HG03064 (cell line): Measurements from ENCODE around the gene GPR75.

ENCODE experiments used
- ATAC-seq: cut with Tn5 transposase; IDR thresholded peaks from one replicate; pipeline ENCODE4 v1.9.1; 2021; ENCODE audit warnings: low read depth; ENCODE audit not compliant: unreplicated experiment

The GPR75 gene

DNA sequence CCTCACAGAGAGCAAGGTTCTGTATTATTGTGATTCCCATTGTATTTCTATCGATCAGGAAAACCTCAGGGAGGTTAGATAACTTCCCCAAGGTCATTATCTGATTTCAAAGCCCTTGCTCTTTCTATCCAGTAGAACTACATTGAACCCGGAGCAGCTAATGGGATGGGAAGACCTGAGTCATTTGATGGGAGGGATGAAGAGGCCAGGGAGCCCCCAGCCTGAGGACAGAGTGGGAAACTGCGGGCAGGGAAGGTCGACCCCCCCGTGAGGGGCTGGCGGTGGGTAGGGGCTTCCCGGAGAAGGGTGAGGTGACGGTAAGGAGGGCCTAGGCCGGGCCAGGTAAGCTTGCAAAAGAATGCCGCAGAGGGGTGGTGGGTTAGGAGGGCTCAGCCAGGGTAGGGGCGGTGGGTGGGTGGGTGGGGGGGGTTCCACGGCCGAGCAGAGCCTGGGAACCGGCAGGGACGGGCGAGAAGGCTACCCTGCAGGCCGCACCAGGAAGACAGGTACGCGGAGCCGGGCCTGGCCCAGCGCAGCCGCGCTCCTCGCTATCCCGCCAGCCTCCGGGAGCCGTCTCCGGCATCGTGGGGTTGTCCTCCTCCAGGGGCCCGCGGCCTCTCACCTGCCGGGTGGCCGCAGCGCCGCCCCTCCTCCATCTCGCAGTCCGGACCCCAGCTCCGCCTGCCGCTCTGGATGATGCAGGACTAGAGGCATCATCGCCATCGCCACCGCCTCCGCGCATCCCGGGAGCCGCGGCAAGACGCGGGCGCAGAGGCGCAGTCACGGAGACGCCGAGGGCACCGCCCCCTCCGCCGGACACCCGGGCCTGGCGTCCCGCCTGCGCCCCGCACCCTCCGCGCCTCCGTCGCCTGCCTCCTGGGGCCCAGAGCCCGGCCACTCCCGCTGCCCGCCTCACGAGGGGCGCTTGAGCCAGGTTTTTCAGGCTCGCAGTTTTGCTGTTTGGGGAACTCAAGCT is at the start of gene GPR75:
GPR75 (minus strand) TSS at position 762 of the 976 bp plus-strand sequence. CDS start 5,211 bp downstream, outside the sequence.
- ATAC-seq: no peak

DNA sequence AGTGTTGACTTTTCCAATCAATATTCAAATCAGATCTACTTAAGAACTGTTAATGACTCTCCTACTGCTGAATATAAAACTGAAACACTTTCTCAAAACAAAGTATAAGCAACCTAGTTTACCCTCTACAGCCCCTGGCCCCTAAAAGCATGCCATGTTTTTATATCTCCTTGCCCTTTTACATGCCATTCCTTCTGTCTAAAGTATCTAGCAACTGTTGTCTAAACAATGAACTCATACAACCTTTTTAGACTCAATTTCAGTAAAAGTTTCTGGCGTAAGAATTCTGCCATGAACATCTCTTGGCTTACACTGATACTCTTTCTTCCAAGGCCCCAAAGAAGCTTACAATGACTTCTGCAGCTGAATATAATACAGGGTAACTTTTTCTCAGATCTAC is 47.8 kb upstream of the GPR75 start:
- no peak for ATAC-seq

DNA sequence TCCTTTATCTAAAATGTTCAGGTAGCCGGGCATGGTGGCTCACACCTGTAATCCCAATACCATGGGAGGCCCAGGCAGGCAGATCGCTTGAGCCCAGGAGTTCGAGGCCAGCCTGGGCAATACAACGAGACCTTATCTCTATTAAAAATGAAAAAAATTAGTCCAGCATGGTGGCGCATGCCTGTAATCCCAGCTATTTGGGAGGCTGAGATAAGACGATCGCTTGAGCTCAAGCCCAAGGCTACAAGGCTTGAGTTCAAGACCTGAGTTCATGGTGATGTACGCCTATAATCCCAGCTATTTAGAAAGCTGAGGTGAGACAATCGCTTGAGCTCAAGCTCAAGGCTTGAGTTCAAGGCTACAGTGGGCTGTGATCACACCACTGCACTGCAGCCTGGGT is 45.6 kb upstream of the GPR75 start:
- ATAC-seq: no peak

DNA sequence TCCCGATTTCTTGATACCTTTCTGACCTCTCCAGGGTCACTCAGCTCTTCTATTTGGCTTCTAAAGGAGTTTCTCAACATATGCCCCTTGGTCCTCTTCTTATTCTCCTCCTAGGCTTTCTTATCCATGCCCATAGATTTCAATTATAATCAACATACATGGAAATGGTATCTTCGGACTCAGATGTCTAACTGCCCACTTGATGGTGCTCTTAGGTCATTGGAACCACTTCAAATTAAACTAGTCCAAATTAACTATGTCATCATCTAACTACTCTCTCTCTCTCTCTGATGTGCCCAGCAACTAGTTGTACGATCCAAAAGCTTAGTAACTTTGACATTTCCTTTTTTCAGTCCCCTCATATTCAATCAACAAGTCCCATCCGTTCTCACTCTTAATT is 43.2 kb upstream of the GPR75 start:
- ATAC-seq: no peak

DNA sequence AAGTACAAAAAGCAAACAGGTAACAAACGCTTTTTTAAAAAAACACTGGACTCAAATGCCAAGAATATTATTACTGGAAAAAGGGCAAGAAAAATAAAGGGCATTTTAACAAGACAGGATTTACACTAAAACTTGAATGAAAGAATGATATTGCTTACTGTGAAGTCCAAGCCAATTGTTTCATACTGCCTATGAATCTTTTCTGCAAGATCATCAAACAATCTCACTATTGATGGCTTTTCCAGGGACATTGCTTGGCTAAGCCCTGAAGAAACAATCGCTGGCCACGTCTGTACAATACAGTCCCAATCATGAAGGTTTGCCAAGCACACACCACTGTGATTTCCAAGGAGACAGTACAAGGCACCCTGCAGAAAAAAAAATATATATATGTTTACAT is 41.4 kb upstream of the GPR75 start:
- ATAC-seq: no peak

DNA sequence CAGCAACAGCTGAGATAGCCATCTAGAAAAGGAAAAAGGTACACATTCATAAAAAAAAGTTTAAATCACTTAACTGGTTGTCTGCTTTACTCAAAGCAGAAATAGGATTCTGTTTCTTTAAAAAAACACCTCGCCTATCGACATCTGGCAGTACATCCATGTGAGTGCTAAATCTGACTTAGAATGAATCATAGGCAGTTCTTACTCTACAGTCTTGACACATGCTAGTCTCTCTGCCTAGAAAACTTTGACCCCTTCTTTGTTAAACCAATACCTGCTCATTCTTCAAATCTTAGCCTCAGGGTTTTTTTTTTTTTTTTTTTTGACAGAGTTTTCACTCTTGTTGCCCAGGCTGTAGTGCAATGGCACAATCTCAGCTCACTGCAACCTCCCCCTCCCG is 37.1 kb upstream of the GPR75 start:
- ATAC-seq: no peak

DNA sequence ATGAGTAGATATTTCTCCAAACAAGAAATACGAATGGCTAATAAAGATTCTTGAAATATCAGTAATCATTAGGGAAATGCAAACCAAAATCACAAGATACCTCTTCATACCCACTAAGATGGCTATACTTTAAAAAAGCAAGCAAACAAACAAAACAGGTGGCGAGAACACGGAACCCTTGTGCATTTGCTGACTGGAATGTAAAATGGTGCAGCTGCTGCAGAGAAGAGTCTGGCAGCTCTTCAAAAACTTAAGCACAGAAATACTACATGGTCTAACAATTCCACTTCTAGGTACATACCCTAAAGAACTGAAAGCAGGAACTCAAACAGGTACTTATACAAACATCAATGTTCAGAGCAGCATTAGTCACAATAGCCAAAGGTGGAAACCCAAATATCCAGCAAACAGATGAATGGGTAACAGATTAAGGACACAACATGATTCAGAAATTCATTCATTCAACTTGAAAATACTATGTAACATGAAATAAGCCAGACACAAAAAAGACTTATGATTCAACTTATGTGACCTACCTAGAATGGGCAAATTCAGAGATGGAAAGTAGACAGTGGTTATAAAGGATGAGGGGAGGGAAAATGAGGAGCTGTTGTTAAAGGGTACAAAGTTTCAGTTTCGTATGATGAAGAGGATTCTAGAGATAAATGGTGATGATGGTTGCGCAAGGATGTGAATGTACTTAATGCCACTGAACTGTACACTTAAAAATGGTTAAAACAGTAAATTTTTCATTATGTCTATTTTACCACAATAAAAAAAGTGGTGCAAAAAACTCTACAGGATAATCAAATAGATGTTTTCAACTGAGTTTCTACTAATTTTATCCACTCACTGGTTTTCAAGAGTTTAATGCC is 26.9 kb upstream of the GPR75 start:
- no peak for ATAC-seq

DNA sequence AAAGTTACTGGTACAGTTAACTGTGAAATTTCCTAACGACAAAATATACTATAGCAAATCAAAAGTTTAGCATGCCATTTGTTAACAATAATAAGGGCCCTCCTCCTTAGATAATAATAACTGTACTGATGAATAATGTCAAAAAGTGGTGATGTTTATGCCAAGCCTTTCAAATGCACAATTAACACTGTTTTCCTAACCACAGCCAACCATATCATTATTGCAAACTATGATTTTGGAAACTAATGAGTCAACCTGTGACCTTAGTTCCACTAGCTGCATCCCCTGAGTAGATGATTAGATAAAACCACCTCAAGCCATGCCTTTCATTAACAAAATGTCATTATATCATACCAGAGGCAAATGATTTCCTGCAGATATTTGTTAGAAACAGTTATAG is 25.1 kb upstream of the GPR75 start:
- no peak for ATAC-seq

DNA sequence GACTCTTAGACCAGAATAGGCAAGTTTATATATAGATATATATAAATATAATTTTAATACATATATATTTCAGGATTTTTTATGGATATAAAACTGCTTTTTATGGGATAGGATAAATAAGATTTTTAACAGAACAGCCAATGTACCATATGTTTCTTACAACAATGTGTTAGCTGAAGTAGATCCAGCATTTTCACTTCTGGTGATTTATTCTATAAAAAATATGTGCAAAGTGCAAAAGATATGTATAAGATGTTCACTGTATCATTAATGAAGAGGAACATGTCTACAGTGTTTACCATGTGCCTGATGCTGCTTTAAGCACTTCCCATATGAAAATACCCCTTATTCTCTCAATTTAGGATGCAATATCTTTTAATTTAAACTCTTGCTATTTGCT is 22.2 kb upstream of the GPR75 start:
- ATAC-seq: no peak

DNA sequence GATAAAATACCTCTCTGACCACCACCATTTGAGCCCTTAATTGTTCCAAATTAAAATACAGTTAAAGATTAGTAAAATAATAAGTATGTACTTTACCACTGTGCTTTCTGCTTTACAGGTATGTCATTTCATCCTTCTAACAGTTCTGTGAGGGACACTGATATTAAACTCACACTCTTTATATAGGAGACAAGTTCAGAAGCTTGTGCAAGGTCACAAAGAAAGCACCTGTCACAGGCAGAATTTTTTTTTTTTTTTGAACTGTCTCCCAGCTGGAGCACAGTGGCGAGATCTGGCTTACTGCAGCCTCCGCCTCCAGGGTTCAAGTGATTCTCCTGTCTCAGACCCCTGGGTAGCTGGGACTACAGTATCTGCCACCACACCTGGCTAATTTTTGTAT is 21.6 kb upstream of the GPR75 start:
- no peak for ATAC-seq

DNA sequence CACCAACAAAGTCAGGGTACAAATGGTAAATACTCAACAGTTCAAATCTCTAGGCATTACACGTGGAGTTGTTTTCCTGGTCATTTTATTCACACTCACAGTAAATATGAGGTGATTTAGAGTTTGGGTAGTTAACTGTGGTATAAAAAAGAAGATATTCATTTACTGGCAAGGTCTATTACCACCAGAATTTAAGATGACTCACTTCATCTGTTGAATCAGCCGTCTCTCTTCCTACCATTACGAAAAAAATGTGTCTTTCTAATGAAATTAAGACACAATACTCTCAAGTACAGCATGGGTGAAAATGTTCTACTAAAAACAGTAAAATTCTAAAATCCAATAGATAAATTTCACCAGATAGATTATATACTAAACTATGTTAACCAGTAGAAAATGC is 21.0 kb upstream of the GPR75 start:
- no peak for ATAC-seq

DNA sequence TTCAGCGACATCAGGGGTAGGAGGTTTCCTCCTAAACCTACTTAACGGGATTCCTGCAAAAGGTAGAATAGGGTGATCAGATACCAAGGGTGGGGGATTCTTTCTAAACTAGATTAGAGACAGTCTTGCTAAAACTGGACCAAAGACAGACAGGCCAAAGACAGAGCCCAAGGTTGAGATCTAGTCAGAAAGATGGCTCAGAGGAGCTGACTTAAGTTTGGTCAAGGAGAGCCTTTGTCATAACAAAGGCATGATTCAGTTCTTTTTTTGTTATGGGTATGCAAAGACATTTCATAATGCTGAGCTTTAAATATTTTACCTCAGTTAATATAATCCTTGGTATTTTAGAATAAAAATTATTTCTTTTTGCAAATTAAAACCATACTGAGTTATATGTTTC is 17.8 kb upstream of the GPR75 start:
- ATAC-seq: no peak

DNA sequence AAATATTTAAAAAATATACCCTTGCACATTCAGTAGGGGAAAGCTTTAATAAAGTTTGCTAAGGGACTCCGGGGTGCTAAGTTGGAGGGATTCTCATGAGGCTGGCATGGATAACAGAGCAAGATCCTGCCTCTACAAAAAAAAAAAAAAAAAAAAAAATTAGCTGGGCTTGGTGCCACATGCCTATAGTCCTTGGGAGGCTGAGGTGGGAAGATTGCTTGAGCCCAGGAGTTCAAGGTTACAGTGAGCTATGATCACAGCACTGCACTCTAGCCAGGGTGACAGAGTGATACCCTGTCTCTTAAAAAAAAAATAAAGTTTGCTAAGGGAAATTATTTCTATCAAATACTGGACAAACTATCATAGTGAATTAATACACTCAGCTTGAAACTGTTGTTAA is 17.3 kb upstream of the GPR75 start:
- ATAC-seq: no peak

DNA sequence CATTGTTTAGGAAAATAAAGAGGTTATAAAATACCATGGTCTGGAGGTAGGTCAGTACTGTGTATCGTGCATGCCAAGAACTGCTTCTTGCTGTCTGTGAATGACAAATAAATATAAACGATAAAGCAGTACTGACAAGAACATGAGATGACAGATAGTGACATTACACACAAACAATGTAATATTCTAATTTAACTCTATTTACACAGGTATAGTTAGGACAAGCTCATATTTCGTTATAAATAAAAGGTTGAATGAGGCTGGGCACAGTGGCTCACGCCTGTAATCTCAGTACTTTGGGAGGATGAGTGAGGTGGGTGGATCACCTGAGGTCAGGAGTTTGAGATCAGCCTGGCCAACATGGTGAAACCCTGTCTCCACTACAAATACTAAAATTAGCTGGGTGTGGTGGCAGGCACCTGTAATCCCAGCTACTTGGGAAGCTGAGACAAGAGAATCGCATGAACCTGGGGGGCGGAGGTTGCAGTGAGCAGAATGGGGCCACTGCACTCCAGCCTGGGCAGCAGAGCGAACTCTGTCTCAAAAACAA is 14.7 kb upstream of the GPR75 start:
- ATAC-seq: no peak

DNA sequence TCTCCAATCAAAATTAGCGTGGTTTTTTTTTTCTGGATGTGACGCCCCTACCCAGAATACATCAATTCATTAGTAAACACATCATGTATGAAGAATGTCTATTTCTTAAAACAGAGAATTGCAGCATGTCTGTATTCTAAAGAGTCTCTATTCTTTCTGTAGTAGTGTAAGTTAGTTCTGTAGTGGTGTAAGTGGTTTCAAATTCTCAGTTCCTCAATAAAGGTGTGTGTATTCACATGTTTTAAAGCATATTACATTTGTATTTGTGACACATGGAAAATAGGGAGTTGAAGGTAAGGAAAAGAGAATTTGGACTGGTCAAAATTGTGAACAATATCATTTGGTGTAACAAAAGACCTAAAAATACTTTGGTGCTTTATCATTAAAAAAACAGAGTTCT is 8.0 kb upstream of the GPR75 start:
- ATAC-seq: no peak

DNA sequence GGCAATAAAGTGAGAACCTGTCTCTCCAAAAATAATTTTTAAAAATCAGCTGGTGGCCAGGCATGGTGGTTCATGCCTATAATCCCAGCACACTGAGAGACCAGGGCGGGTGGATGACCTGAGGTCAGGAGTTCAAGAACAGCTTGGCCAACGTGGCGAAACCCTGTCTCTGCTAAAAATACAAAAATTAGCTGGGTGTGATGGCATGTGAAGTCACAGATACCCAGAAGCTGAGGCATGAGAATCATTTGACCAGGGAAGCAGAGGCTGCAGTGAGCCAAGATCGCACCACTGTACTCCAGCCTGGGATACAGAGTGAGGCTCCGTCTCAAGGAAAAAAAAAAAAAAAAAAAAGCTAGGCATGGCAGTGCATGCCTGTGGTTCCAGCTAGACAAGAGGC is 7.4 kb upstream of the GPR75 start:
- ATAC-seq: no peak

DNA sequence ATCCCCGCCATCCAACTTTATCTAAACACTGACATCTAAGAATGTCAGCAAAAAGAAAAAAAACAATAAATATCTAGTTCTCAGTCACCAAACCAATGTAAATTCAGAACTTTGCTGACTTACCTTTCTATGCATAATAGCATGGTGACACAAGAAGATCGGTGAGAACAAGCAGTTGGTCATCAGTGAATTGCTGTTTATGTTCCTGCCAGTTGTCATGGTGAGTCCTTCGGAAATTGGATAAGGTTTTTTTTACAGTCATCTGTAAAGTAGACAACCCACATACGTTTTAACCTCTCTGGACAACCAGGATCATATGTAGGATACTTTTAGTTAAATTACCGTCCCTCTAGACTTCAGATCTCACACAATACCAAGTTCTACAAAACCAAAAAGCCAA is 6.2 kb upstream of the GPR75 start:
- ATAC-seq: no peak

DNA sequence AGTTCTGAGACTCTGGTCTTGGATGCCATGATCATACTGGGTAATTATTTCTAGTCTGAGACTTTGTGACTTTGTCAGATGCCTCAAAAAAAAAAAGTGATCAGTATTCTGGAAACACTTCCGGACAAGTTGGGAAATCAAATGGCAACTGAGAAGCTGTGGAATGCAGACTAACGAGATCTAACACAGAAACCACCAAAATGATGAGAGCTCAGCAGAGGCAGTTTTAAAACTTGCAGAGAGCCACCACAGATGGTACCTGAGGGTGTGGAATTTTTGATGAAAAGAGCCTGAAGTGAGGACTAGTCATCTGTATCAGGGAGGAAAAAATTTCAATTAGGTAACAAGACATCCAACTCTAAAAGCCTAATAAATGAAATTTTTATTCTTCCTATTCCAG is 5.5 kb upstream of the GPR75 start:
- no peak for ATAC-seq

DNA sequence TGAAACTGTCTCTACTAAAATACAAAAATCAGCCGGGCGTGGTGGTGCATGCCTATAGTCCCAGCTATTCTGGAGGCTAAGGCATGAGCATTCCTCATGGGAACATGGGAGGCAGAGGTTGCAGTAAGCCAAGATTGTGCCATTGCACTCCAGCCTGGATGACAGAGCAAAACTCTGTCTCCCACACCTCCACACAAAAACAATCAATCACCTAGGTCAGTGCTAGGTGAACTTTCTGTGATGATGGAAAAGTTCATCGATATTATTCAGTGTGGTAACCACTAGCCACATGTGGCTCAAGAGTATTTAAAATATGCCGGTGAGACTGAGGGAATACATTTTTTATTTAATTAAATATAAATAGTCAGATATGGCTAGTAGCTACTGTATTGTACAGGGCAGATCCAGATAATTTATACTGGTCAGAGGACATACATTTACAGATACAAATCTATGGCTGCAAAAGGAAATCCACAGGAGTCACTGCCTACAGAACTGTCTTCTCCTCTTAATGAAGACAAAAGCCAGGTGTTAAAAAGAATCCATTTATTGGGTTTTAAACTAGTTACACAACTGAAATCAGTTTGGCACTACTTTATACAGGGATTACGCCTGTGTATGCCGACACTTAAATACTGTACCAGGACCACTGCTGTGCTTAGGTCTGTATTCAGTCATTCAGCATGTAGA is 3.9 kb upstream of the GPR75 start:
- no peak for ATAC-seq

DNA sequence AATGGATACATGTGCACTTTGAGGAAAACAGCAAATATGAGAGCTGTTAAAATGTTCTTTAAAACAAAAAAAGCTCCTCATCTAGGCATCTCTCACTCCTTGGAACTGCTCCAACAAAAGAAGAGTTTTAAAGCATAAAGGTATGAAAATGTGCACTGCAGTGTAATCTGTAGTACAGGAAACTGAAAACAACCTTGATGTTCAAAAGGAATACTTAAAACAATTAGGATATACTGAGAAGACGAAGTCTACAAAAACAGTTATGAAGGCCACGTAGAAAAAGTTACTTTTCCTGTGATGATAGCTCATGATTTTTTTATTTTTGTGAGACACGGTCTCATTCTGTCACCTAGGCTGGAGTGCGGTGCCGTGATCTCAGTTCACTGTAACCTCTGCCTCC is 2.1 kb upstream of the GPR75 start:
- ATAC-seq: no peak

DNA sequence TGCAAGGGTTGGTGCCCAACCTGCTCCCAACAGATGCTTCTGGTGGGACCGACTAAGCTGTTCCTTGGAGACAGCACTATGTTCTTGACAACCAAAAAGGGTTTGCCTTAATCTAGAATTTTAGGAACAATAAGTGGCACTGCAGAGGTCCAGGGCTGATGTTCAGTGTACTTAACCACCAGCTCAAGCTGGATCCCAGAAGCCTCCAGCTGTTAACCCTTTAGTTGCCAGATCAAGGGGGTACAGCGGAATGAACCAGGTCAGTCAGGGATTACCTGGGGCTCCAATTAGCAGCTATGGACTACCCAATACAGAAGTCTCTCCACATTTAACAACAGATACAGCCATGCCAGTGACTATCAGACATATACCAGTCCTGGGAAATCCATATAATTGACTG is 3.5 kb downstream of the GPR75 start:
- no peak for ATAC-seq
